NCI-H510A (cell line): ENCODE data around the gene XYLB.

ENCODE experiments used
- DNase-seq: peaks from one replicate; lab custom pipeline; 2025; lab: John Stamatoyannopoulos, UW

Gene XYLB

GRCh38 chr3:38454884-38455638 is 108.5 kb downstream of the XYLB start:
- peak; percentile 77 for DNase-seq

GRCh38 chr3:38455639-38456430 is 109.2 kb downstream of the XYLB start:
- no peak for DNase-seq

- no peak for DNase-seq
These were observed 110.8 kb downstream of the XYLB start for GRCh38 chr3:38457111-38458003.

GRCh38 chr3:38458796-38459498 is 112.4 kb downstream of the XYLB start:
- peak; percentile 30 for DNase-seq

GRCh38 chr3:38459499-38460048 is 113.0 kb downstream of the XYLB start:
- no peak for DNase-seq

GRCh38 chr3:38460377-38461270 is 114.0 kb downstream of the XYLB start:
- no peak for DNase-seq
